Activated T-cell treated with anti-CD3 and anti-CD28 coated beads, Interleukin-2, amount 50 U/mL, for 48 hours (primary cell): Measurements from ENCODE around the gene PDE9A.
"Not testable (repeated sequence)": the region's sequence is repeated elsewhere in the genome, so short reads cannot be mapped to it uniquely, and the experiment has no call there.

Experiments
- DNase-seq, 2 experiments: peaks; one replicate each; pipeline ENCODE4 v3.0.0-alpha.2; 2020

The PDE9A gene

GRCh38 chr21:42779431-42779861, 126.0 kb downstream of the PDE9A start:
- no peak for DNase-seq

GRCh38 chr21:42780617-42781016, 127.2 kb downstream of the PDE9A start:
- DNase-seq = no peak

GRCh38 chr21:42781150-42781970, 127.9 kb downstream of the PDE9A start:
- peak in 1 of 2 experiments; percentile 22 for DNase-seq

- DNase-seq = no peak
Observed at GRCh38 chr21:42781971-42782722, 128.7 kb downstream of the PDE9A start.

GRCh38 chr21:42782723-42783242, 129.4 kb downstream of the PDE9A start:
- no peak for DNase-seq

GRCh38 chr21:42784276-42784675, 130.9 kb downstream of the PDE9A start:
- DNase-seq = no peak

GRCh38 chr21:42784896-42785451, 131.6 kb downstream of the PDE9A start:
- DNase-seq = no peak

GRCh38 chr21:42785666-42786427, 132.4 kb downstream of the PDE9A start:
- DNase-seq = no peak

- no peak for DNase-seq
Observed at GRCh38 chr21:42786884-42787283, 133.5 kb downstream of the PDE9A start.

GRCh38 chr21:42787613-42788012, 134.2 kb downstream of the PDE9A start:
- DNase-seq = no peak

GRCh38 chr21:42790520-42791065, 137.2 kb downstream of the PDE9A start:
- DNase-seq = no peak

GRCh38 chr21:42793774-42794173, 140.4 kb downstream of the PDE9A start:
- DNase-seq = no peak

- DNase-seq = no peak
Observed at GRCh38 chr21:42794551-42794950, 141.1 kb downstream of the PDE9A start.

- no peak for DNase-seq
Observed at GRCh38 chr21:42796327-42797062, 143.1 kb downstream of the PDE9A start.

GRCh38 chr21:42797522-42797921, 144.1 kb downstream of the PDE9A start:
- no peak for DNase-seq

GRCh38 chr21:42798106-42798505, 144.7 kb downstream of the PDE9A start:
- DNase-seq = no peak

- peak in 1 of 2 experiments; percentile 40 for DNase-seq
Observed at GRCh38 chr21:42799516-42799915, 146.1 kb downstream of the PDE9A start.

GRCh38 chr21:42799948-42800347, 146.5 kb downstream of the PDE9A start:
- DNase-seq = no peak

- DNase-seq = not testable (repeated sequence)
Observed at GRCh38 chr21:42801616-42802015, 148.2 kb downstream of the PDE9A start.

GRCh38 chr21:42806509-42807140, 153.2 kb downstream of the PDE9A start:
- DNase-seq = no peak

GRCh38 chr21:42807293-42807895, 154.0 kb downstream of the PDE9A start:
- not testable (repeated sequence) for DNase-seq
